GM21515 (cell line): ENCODE data around the gene GNAO1.

Experiments used
- ATAC-seq: cut with Tn5 transposase; IDR thresholded peaks from one replicate; pipeline ENCODE4 v1.9.1; 2021; ENCODE audit not compliant: unreplicated experiment

GNAO1 gene

DNA sequence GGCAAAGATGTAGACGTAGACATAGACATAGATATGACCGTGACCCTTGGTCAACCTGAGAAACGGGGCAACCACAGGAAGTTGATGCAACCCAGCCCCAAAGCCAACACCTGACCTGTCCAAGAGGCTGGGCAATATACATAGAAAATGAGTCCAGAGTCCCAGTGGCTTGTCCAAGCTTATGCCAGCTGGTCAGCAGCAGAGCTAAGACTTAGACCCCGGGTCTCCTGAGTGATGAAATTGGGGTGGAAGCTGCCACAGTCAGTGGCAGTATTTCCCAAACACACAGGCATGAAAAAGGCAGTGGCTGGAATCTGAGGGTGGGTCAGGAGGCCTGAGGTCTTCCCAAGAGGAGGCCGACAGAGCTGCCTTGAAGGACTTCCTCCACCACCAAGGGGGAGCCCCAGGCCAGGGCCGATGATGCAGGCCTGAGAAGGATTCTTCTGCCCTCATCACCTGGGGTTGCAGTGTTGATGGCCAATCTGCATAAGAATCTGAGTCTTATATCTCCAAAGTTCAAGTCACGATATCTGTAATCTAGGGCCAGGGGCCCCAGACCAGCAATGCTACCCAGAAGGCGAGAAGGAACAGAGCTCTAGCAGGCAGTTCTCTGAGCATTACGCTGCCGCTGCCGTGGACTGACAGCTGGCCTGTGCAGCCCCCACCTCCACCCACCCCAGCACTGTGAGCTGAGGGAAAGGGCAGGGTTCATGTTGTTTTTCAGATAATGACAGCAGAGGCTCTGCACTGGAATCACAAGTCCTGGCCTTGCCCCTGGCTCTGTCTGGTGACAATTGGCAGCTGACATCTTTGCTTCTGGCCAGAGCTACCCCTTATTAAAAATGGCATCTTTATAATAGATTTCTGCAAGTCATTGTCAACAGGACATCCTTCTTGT is 72.7 kb downstream of the GNAO1 start:
- ATAC-seq = no peak

DNA sequence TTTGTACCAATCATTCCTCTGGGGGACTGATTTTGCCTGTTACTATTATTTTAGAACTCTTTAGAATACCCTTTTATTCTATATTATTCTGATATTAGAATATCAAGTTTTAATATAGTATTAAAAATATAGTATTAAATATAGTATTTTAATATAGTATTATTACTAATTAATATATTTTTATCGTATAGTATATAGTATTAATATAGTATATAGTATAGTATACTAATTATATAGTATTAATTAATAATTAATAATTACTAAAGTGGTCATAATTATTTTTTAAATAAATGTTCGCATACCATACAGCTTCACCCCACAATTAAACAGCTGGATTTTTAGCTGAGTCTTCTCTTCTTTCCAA is 73.3 kb downstream of the GNAO1 start:
- no peak for ATAC-seq

DNA sequence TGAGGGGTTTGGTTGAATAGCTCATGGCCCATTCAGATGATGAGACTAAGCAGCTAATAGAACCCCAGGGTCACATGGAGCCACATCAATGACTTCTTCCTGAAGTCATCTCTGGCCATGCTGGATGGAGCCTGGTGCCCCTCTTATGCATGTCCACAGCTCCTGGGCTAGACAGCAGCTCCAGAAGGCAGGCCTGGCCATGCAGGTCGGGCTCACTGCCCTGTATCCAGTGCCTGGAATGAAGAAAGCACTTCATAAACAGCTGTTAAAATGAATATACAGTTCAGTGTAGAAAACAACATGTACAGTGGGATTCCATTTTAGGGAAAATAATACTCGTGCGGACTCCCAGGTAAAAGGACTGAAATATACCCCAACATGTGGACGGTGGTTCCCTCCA is 73.9 kb downstream of the GNAO1 start:
- no peak for ATAC-seq

DNA sequence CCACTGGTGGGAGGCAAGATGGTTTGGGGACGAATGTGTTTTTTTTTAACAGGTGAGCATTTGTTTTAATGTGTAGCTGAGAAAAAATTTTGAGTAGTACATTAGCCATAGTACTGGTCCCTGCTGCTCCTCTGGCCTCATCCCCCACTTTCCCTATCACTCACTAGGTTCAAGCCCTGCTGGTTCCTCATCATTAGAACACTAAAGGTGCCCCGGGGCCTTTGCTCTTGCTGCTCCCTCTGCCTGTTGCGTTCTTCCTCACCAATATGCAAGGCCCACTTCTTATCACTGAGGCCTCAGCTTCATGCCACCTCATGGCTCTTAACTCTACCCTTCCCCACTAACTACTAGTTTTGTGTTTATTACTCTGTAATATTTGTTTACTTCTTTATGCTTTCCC is 74.5 kb downstream of the GNAO1 start:
- ATAC-seq = no peak

DNA sequence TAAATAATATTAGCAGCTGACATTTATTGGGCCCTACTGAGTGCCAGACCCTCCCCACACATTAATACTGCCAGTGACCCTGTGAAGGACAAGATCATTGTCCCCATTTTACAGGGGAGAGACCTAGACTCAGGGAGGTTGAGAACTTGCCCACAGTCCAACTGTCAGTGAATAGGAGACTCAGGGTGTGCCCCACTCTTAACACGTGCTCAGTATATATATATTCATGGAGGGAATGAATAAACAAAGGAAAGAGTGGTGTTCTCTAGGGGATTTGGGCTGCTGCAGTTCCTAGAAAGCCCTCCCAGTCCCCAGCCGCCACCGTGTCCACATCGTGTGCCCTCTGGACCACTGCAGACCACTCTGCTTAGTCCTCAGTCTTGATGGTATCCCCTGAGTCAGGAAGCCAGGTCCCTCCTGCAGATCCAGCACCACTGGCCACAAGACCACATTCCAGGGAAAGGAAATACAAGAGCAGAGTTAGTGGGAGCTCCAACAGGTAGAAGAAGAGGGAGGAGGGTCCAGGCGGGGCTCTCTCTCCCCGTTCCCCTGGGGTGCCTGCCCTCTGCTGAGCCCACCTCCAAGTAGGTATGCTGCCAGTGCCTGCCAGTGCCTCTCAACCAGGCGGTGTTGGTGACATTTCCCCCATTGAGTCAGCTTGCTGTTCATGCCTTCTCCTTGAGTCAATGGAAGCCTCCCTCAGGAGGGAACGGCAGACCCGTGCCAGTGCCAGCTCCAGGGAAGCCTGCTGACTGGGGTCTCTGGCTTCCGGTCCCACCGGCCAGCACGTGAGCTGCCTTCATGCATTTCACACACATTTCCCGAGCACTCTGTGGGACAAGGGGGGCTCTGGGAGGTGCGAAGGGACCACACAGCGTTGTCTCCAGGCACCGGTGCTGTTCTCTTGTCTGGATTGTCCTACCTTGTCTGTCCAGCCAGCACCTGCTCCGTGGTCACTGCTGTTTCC is 75.6 kb downstream of the GNAO1 start:
- ATAC-seq = no peak

DNA sequence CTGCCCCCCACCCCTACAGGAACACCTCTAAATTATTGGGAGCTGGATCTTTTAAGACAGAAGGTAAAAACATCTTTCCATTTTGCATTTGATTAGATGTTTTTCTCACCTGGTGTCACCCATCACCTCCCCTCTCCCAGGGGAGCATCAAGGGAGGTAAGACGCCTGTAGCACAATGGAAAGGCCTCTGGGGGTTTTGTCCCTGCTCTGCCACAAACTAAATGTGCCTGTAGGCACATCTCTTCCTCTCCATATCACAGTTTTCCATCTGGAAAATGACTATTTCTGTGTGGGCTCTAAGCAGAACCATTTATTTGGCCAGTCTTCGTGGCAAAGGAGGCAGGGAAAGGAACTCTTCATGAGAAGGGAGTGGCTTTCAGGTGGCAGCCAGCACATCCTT is 76.6 kb downstream of the GNAO1 start:
- ATAC-seq = no peak

DNA sequence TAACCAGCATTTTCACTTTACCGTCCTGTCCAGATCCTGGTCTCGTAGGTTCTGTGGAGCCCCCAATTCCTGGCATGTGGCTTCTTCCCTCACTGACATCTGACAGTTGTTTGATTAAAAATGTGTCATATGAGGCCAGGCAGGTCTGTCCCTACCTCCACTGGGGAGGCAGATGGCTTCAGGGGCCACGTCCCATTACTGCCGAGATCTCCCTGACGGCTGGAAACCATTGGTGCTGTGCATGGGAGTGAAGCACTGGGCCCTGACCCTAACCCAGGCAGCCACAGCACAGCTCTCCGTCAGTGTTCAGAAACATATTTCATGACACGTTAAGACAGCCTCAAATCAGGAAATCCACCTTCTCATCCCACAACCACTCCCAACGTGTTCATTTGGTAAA is 77.5 kb downstream of the GNAO1 start:
- no peak for ATAC-seq

DNA sequence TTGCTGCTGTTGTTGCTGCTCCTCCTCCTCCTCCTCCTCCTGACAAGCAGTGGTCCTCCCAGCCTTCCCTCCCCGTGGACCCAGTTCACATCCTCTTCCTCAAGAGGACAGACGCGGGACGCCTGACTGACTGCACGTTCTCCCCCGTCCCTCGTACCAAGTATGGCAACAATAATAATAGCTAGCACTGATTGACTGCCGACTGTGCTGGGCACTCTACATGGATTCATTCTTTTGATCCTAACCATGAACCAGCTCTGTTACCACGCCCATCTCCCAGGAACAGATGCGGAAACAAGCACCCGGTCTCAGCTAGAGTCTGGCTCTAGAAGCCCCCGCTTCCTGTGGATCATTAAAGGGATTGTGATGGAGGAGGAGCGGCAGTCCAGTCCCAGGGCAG is 78.0 kb downstream of the GNAO1 start:
- no peak for ATAC-seq

DNA sequence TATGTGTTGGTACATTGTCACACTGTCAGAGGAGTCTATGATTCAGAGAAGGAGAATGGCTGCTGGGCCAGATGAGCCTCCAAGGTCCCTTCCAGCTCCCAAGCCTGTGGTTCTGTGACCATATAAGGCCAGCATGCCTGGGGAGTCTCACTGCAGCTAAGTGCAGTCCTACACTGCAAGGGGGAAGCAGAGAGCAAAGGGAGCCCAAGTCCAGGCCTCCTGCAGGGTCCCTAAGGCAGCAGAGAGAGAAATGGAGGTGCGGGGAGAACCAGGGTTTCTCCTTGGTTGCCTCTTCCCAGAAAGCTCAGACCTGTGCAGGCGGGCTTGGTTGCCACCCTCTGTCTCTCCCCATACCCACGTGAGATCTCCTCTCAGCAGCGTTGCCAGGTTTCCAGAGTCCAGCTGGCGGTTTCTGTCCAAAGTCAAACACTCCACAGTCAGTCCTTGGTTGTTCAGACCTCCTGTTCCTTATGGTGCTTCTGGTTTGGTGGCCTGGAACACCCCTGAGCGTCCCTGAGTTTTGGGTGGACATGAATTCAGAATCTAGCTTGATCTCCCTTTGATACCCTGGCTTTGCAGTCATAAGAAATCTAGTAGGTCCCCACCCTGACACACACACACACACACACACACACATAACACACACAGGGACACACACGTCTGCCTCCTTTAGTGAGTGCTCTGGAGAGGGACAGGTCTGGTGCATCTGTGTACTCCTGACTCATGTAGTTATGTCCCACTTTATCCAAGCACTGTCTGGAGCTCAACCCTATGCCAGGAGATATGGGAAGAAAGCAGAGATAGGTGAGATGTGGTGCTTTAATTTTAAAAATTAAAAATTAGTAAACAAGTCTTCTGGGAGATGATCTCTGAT is 78.8 kb downstream of the GNAO1 start:
- ATAC-seq = no peak

DNA sequence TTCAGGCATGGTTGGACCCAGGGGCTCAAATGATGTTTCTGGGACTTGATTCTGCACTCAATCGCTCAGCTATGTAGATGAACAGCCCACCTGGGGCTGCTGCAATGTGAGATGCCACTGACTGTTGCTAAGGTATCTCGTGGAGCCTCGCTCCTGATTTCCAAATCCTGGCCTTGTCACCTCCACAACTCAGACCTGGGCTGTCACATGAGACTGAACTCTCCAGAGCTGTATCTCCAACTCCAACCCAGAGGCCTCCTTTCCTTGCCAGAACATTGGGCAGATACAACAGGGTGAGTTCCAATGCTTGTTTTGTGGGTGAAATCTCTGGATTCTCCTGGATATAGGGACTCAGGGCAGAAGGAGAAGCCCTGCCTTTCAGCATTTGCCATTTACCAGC is 79.5 kb downstream of the GNAO1 start:
- no peak for ATAC-seq

DNA sequence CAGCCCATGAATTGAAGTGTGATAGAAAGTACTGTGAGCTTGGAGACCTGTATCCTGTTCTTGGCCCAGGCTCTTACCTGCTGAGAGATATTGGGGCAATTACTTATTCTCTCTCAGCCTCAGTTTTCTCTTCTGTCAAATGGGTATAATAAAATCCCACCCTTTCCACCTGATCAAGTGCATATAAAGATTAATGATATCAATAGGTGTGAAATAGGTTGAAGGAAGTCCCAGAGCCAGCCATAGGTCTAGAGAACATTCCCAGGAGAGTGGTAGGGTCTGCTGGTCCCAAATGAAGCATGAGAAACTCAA is 81.2 kb downstream of the GNAO1 start:
- no peak for ATAC-seq

DNA sequence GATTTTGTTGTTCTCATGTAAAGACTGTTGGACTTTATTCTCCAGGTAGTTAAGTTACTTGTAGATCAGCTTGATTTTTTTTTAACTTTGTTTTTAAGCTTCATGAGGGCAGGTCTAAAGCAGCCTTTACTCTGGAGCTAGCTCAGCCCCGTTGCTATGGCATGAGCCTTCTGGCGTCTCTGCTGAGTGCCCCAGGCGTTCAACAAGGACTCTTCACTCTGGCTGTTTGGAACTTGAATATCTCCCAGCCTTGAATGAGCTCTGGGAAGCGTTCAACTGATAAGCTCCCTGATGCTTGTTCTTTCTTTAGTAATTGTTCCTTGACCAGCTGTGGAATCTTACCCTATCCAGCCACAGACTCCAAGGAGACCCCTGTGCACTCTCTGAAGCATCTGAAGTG is 82.3 kb downstream of the GNAO1 start:
- no peak for ATAC-seq

DNA sequence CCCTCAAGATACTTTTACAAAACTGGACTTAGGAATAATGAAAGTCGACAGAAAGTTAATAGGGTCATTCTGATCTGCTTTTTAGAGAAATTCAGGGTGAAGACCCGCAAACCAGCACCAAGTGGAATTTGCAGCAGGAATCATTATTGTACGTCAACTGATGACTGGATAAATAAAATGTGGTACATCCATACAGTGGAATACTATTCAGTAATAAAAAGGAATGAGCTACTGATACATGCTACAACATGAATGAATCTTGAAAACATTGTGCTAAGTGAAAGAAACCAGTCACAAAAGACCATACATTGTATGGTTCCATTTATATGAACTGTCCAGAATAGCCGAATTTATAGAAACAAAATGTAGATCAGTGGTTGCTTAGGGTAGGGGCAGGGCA is 83.1 kb downstream of the GNAO1 start:
- ATAC-seq = no peak

DNA sequence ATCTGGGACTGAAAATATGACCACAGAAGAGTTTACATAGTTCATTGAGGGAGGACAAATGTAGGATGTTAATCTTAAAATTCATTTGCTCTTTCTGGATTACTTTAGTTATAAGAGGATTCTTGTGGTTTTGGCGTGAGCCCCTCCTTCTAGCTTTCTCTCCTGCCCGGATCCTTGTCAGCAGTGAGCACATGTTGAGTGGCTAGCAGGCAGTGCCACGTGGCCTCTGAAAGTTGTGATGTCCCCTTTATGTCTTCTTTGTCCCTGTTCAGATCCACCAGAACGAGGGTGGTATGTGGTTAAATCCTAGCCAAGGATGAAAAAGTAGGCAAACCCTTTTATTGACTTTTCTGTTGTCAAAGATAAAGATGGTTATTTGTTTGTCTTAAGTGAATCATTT is 83.8 kb downstream of the GNAO1 start:
- no peak for ATAC-seq

DNA sequence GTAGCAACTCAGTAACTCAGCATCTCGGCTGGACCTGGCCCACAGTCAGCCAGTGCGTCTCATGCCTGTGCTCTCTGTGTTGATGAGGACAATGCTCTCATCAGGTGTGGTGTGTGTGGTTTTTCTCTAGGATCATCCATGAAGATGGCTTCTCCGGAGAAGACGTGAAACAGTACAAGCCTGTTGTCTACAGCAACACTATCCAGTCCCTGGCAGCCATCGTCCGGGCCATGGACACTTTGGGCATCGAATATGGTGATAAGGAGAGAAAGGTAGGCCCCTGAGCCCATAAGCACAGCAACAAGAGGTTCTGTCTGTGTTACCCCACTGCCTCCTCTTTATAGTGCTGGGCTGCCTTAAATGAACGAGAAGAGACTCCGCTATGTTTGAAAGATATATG is 84.5 kb downstream of the GNAO1 start:
- ATAC-seq = no peak

DNA sequence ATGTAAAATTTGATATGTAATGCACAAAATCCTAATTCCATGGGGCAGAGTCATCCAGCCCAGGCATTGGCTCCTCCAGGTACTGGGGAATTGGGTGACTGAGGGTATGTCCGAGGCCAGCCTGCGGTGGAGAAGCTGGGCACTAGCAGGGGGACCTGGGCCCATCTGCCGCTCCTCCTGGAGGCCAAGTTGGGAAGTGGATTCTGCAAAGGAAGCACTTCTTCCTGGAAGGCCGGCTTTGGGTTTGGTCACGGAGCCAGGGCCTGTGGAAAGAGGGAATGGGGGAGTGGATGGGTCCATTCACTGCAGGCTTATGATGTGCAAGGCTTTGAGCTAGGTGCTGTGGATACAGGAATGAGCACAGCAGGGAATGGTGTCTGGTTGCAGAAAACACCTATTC is 85.8 kb downstream of the GNAO1 start:
- no peak for ATAC-seq

DNA sequence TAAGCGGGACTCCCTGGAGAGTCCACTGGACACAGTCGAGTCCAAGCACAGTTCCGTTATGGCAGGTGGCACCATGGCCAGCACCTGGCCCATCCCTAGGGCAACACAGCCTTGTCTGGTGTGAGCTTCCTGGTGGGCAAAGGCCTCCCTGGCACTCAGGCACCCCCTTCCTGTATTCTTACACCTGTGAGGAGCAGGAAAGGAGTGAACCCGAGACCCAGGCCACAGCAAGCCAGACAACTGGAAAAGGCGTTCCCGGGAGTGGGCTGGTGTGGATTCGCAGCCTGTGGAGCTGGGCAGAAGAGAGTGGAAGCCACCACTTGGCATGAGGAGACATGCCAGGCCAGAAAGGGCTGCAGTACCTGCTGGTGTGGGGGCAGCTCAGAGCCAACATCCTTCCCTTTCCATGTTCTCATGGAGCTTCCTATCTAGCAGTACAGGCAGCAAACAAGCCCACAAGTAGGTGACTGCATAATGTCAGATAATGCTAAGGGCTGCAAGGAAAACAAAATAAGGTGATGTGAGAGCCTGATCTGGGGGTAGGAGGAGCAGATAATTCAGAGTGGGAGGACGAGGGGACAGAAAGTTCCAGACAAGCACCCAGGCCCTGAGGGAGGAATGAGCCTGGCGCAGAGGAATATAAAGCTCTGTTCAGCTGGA is 87.0 kb downstream of the GNAO1 start:
- no peak for ATAC-seq

DNA sequence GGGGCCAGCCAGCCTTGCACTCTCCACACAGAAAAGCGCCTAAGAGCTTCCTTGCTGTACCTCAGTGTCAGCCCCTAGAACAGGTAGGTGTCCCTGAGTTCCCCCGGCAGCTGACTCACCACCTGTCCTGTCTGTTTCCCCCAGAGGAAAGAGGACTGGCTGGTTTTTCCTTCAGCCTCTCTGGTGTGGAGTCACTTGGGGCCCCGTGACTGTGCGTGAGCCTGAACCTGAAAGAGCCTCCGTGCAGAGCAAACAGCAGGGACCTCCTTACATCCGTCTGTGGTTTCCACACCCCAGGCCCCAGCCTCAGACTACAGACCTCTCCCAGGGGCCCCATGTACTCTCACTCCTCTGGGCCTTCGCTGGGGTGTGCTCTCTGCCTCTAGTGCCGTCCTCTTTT is 87.8 kb downstream of the GNAO1 start:
- ATAC-seq = no peak

DNA sequence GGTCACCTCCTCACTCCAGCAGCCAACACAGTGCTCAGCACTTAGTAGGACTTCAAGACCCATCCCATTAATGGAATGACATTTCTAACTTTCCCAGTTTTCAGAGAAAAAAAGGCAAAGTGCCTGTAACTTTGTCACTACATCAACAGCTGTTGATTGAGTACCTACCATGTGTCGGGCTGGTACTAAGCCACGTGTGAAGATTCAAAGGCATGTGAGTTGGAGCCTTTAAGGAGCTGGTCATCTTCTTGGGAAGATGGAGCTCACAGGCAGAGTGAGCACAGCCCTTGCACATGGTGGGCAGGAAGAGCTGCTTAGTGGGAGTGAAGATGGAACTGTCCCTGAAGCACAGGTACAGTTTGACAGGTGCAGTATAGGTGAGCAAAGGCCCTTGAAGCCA is 88.6 kb downstream of the GNAO1 start:
- ATAC-seq = no peak

DNA sequence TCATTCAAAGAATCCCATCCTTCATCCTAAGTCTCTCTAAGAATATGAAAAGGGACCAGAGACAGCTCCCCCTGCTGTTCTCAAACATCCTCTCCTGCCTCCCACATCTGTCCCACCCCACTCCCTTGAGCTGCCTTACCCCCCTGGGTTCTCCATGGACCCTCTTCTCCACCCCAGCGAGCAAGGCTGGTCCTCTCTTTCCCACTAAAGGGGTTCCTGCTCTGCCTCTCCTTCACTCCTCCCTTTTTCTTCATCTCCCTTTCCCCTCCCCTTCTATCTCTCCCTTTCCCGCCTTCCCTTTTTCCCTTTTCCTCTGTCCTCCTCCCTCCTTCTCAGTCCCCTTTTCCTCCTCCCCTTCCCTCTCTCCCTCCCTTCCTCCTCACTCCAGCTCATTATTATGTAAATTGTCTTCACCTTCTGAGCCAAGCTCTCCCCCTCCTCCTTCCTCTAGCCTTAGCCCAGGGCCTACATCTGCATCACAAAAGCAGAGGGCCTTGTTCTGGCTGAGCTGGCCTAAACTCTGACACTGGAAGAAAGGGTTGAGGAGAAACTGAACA is 90.0 kb downstream of the GNAO1 start:
- ATAC-seq = no peak

DNA sequence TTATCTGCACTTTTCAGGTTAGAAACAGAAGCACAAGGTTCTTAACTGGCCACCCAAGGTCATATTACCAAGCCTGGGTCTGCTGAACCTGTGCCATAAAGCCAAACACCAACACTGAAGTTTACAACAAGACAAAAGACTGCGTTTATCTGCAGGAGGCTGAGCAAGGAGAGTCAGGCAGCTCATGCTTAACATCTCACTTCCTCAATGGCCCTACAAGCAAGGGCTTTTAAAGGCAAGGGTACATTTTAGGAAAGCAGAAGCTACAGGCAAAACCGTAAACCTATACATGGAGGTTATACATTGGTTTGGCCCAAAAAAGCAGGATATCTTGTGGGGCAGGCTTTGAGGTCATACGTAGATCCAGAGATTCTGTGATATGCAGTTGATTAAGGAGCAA is 91.2 kb downstream of the GNAO1 start:
- no peak for ATAC-seq
